Heart left ventricle (tissue), 13 donors: ENCODE data around the gene DISP2.
A peak's percentile ranks its signal among the peaks of the same experiment; 100 is the strongest.

ENCODE experiments used
- POLR2A ChIP-seq, 2 donors: fragments of 450-650 bp; IDR thresholded peaks; one replicate each; pipeline ENCODE4 v1.6.1; 2017; ENCODE audit warnings: antibody characterized with exemption in 2 of 2, mild to moderate bottlenecking in 2 of 2, moderate library complexity in 2 of 2
- TF ChIP-seq, protein P1 (sequence below), 12 donors: fragments of 200-600 bp; sonication (generic) in 4 of 12; IDR thresholded peaks; one replicate each; pipeline versions ENCODE4 v1.5.0 to v1.8.0; 2018 to 2022; ENCODE audit warnings: antibody characterized with exemption in 12 of 12, mild to moderate bottlenecking in 5 of 12
- donor health status: ischemic (EF 13 %, LVEDD 7.1; RV severe dilation, severe dysfunction).
- donor health status: DM: no; HTN: yes; CAD: no.
- donor health status: DM: no; HTN: no; CAD: no.
- donor health status: ischemic (EF 25% LVEDD 6.9; RV normal size, moderate dysfunction).
- donor health status: ischemic (EF 25% LVEDD 5.7; RV mildly dilated, moderate dysfunction).
- donor health status: ischemic (EF 35%, LVEDD 5.7; RV mildly dilated, moderate dysfunction).
- donor health status: nonischemic (EF 11% LVEDD 7.7; RV severe dilation, severe dysfunction).
- donor health status: DM: yes; HTN: yes; CAD: no.
- donor health status: PGD.
- donor health status: ischemic (EF 29% LVEDD 5.4; RV normal size, mild dysfunction).
- donor health status: nonischemic (EF 23%, LVEDD 6.1; RV moderate dilation, normal function).

DNA sequence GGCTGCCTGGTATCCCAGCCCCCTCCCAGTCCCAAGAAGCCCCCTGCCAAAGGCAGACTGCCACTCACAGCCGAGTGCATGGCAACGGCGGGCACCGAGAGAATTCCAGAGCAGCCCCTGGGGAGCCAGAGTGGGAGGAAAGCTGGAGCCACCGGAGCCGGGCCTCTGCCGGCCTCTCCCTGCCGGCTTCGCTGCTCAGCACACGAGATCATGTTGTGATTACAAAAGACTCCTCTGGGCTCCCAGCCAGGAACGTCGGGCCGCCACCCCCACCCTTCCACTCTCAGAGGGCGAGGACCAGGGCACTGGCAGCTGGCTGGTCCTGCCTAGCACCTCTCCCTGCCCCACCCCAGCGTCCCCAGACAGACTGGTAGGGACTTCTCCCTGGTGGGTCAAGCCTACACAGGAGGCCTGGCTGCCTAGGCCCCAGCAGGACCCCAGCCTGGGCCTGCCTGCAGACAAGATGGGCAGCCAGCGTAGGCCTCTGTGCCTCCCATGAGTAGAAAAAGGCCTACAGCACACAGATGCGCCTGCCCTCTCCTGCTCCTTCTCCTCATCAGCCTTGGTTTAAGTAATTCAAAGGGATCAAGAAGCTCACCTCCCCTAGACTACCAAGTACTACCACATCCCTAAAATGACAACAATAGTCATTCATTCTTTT is 17.1 kb upstream of the DISP2 start, which contains the start of gene CCDC9B:
- peak in 1 of 2 donors; percentile 73 for TF ChIP-seq POLR2A (IDR thresholded peaks at IDR 0.05)
- TF ChIP-seq, protein P1, sequence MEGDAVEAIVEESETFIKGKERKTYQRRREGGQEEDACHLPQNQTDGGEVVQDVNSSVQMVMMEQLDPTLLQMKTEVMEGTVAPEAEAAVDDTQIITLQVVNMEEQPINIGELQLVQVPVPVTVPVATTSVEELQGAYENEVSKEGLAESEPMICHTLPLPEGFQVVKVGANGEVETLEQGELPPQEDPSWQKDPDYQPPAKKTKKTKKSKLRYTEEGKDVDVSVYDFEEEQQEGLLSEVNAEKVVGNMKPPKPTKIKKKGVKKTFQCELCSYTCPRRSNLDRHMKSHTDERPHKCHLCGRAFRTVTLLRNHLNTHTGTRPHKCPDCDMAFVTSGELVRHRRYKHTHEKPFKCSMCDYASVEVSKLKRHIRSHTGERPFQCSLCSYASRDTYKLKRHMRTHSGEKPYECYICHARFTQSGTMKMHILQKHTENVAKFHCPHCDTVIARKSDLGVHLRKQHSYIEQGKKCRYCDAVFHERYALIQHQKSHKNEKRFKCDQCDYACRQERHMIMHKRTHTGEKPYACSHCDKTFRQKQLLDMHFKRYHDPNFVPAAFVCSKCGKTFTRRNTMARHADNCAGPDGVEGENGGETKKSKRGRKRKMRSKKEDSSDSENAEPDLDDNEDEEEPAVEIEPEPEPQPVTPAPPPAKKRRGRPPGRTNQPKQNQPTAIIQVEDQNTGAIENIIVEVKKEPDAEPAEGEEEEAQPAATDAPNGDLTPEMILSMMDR (IDR thresholded peaks at IDR 0.05) = no peak
